GM12878 (cell line): ENCODE data around the gene IFIH1. TPM values are rescaled to one million over a fixed set of nuclear protein-coding genes. Genes with fewer than 3 reads are reported as not detected.

ENCODE experiments used
- FOXK2 ChIP-seq: fragments of 450-650 bp; IDR thresholded peaks from 2 replicates; pipeline ENCODE4 v1.6.1; 2017; ENCODE audit warnings: mild to moderate bottlenecking, moderate library complexity
- NRF1 ChIP-seq: conservative IDR thresholded peaks from 2 replicates; pipeline ENCODE4 v1.6.1; 2011; ENCODE audit warnings: mild to moderate bottlenecking, low read depth, low read length, improper control_type of control experiment
- POU2F2 ChIP-seq: IDR thresholded peaks from 3 replicates; pipeline ENCODE4 v1.6.1; 2011; ENCODE audit warnings: low read depth, mild to moderate bottlenecking, low read length, borderline replicate concordance
- RAD51 ChIP-seq: fragments of 450-650 bp; IDR thresholded peaks from 2 replicates; pipeline ENCODE4 v1.6.1; 2016; ENCODE audit warnings: moderate library complexity, mild to moderate bottlenecking, inconsistent platforms
- RBBP5 ChIP-seq: fragments of 200-600 bp; sonication (generic); conservative IDR thresholded peaks from 2 replicates; pipeline ENCODE4 v1.6.1; 2016
- SMAD5 ChIP-seq: IDR thresholded peaks from 2 replicates; pipeline ENCODE4 v1.6.1; 2016; ENCODE audit warnings: antibody characterized with exemption, low read depth
- SPI1 ChIP-seq: IDR thresholded peaks from 2 replicates; pipeline ENCODE4 v1.6.1; 2011; ENCODE audit warnings: low read depth, mild to moderate bottlenecking, low read length, moderate library complexity, borderline replicate concordance; ENCODE audit not compliant: insufficient read depth
- ZNF274 ChIP-seq: IDR thresholded peaks from one replicate; pipeline ENCODE4 v1.8.0; 2011; ENCODE audit not compliant: insufficient read length, insufficient read depth
- ZNF622 ChIP-seq: fragments of 450-650 bp; IDR thresholded peaks from 2 replicates; pipeline ENCODE4 v1.6.1; 2017; ENCODE audit warnings: mild to moderate bottlenecking, inconsistent platforms
- ZSCAN29 ChIP-seq: fragments of 450-650 bp; IDR thresholded peaks from 2 replicates; pipeline ENCODE4 v1.6.1; 2017; ENCODE audit warnings: mild to moderate bottlenecking, moderate library complexity
- polyA plus RNA-seq, 11 experiments: library from polyadenylated mRNA; depleted of rRNA in 4 of 11; unstranded in 6 of 11; stranded (reverse) in 5 of 11; fragments of >200 nt; fragmentation: Nextera tagmentation in 4 of 11; fragmentation: Illumina TruSeq in 1 of 11; extraction: Ambion mirVana in 4 of 11; extraction: Trizol in 1 of 11; gene quantifications; 1 replicate in 1 of 11; 2 replicates in 10 of 11; pipeline versions ENCODE4 v1.2.1 to v1.2.3, GENCODE V29; 2011 to 2016; ENCODE audit warnings: inconsistent platforms in 2 of 11, missing spikeins in 2 of 11, low read depth in 1 of 11
- total RNA-seq, 4 experiments: library from RNA; depleted of rRNA in 3 of 4; stranded (reverse); fragments of >200 nt in 3 of 4; fragmentation: Illumina TruSeq in 1 of 4; extraction: Trizol in 1 of 4; gene quantifications; 2 replicates each; pipeline versions ENCODE4 v1.2.1 to v1.2.3, GENCODE V29; 2013 to 2021
- TF ChIP-seq, protein P1 (sequence below): fragments of 450-650 bp; IDR thresholded peaks from 2 replicates; pipeline ENCODE4 v1.6.1; 2017; ENCODE audit warnings: mild to moderate bottlenecking, moderate library complexity
- TF ChIP-seq, protein P2 (sequence below): IDR thresholded peaks from 2 replicates; pipeline ENCODE4 v1.6.1; 2012; ENCODE audit warnings: low read length, inconsistent platforms
- TF ChIP-seq, protein P3 (sequence below): fragments of 150-350 bp; IDR thresholded peaks from 2 replicates; pipeline ENCODE4 v1.6.1; 2014; ENCODE audit warnings: mild to moderate bottlenecking, low read depth, low read length
- TF ChIP-seq, protein P4 (sequence below): IDR thresholded peaks from 2 replicates; pipeline ENCODE4 v1.6.1; 2011; ENCODE audit warnings: mild to moderate bottlenecking, low read depth, low read length, moderate library complexity; ENCODE audit not compliant: insufficient replicate concordance
- TF ChIP-seq, protein P5 (sequence below): fragments of 450-650 bp; IDR thresholded peaks from 2 replicates; pipeline ENCODE4 v1.6.1; 2017; ENCODE audit warnings: antibody characterized with exemption, mild to moderate bottlenecking, moderate library complexity
- TF ChIP-seq, protein P6 (sequence below): IDR thresholded peaks from 2 replicates; pipeline ENCODE4 v1.6.1; 2012; ENCODE audit warnings: low read depth, low read length, improper control_type of control experiment

Gene IFIH1
- total and polyA plus RNA-seq, 10 of the 15 experiments (the other 5 are each of a cell fraction or from before 2014, with no cell fraction given) = 12.5 to 40.9 (median 28.8) TPM

DNA sequence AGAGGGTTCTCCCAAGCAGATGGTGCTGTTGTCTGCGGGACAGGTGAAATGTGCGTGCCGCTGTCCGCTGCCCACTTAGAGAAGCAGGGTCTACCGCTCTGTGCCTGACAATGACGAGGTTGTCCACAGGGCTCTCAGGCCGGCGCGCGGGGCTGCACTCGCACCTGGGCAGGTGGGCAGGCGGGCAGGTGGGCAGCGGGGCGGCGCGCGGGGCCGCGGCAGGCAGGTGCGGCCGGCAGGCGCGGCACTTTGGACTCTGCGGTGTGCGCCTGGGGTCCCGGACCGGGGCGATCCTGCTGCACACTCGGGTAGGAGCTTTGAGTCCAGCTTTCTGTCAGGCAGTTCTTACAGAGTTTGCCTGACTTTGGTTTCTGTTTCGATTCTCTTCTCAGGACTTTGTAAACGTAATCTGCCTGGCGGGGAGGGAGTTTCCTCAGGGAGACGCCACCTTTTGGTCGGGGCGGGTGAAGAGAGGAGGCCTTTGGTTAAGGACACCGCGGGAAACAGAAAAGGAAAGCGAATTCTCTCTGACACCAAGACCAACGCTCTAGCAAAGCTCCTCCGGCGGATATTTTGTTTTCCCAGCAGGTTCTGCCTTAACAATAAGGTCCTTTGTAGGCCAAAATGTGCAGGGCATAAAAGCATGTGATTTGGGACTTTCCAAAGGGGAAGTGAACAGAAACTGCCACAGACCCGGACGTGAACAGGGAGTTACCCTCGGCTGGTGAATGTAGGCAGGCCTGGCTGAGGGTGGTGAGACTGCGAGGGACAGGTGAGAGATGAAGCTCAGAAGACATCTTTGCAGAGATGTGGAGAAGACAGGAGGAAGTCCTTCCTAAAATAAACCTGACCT is at the start of gene IFIH1 (continued):
- TF ChIP-seq, protein P1, sequence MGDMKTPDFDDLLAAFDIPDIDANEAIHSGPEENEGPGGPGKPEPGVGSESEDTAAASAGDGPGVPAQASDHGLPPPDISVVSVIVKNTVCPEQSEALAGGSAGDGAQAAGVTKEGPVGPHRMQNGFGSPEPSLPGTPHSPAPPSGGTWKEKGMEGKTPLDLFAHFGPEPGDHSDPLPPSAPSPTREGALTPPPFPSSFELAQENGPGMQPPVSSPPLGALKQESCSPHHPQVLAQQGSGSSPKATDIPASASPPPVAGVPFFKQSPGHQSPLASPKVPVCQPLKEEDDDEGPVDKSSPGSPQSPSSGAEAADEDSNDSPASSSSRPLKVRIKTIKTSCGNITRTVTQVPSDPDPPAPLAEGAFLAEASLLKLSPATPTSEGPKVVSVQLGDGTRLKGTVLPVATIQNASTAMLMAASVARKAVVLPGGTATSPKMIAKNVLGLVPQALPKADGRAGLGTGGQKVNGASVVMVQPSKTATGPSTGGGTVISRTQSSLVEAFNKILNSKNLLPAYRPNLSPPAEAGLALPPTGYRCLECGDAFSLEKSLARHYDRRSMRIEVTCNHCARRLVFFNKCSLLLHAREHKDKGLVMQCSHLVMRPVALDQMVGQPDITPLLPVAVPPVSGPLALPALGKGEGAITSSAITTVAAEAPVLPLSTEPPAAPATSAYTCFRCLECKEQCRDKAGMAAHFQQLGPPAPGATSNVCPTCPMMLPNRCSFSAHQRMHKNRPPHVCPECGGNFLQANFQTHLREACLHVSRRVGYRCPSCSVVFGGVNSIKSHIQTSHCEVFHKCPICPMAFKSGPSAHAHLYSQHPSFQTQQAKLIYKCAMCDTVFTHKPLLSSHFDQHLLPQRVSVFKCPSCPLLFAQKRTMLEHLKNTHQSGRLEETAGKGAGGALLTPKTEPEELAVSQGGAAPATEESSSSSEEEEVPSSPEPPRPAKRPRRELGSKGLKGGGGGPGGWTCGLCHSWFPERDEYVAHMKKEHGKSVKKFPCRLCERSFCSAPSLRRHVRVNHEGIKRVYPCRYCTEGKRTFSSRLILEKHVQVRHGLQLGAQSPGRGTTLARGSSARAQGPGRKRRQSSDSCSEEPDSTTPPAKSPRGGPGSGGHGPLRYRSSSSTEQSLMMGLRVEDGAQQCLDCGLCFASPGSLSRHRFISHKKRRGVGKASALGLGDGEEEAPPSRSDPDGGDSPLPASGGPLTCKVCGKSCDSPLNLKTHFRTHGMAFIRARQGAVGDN = peak; percentile 67; the same call in 1 of the 2 replicates
- TF ChIP-seq ZSCAN29 = 0 out of 2 replicates have a peak, but pooled peaks have one; percentile 55
- TF ChIP-seq, protein P2, sequence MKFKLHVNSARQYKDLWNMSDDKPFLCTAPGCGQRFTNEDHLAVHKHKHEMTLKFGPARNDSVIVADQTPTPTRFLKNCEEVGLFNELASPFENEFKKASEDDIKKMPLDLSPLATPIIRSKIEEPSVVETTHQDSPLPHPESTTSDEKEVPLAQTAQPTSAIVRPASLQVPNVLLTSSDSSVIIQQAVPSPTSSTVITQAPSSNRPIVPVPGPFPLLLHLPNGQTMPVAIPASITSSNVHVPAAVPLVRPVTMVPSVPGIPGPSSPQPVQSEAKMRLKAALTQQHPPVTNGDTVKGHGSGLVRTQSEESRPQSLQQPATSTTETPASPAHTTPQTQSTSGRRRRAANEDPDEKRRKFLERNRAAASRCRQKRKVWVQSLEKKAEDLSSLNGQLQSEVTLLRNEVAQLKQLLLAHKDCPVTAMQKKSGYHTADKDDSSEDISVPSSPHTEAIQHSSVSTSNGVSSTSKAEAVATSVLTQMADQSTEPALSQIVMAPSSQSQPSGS = peak; percentile 85
- TF ChIP-seq, protein P3, sequence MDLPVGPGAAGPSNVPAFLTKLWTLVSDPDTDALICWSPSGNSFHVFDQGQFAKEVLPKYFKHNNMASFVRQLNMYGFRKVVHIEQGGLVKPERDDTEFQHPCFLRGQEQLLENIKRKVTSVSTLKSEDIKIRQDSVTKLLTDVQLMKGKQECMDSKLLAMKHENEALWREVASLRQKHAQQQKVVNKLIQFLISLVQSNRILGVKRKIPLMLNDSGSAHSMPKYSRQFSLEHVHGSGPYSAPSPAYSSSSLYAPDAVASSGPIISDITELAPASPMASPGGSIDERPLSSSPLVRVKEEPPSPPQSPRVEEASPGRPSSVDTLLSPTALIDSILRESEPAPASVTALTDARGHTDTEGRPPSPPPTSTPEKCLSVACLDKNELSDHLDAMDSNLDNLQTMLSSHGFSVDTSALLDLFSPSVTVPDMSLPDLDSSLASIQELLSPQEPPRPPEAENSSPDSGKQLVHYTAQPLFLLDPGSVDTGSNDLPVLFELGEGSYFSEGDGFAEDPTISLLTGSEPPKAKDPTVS = no peak
- no peak for TF ChIP-seq NRF1
- no peak for TF ChIP-seq RBBP5
- TF ChIP-seq POU2F2 = peak; percentile 44; the same call in 2 of the 3 replicates
- TF ChIP-seq, protein P4, sequence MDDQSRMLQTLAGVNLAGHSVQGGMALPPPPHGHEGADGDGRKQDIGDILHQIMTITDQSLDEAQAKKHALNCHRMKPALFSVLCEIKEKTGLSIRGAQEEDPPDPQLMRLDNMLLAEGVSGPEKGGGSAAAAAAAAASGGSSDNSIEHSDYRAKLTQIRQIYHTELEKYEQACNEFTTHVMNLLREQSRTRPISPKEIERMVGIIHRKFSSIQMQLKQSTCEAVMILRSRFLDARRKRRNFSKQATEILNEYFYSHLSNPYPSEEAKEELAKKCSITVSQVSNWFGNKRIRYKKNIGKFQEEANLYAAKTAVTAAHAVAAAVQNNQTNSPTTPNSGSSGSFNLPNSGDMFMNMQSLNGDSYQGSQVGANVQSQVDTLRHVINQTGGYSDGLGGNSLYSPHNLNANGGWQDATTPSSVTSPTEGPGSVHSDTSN = peak; percentile 16
- peak; percentile 99 for TF ChIP-seq SPI1
- TF ChIP-seq, protein P5, sequence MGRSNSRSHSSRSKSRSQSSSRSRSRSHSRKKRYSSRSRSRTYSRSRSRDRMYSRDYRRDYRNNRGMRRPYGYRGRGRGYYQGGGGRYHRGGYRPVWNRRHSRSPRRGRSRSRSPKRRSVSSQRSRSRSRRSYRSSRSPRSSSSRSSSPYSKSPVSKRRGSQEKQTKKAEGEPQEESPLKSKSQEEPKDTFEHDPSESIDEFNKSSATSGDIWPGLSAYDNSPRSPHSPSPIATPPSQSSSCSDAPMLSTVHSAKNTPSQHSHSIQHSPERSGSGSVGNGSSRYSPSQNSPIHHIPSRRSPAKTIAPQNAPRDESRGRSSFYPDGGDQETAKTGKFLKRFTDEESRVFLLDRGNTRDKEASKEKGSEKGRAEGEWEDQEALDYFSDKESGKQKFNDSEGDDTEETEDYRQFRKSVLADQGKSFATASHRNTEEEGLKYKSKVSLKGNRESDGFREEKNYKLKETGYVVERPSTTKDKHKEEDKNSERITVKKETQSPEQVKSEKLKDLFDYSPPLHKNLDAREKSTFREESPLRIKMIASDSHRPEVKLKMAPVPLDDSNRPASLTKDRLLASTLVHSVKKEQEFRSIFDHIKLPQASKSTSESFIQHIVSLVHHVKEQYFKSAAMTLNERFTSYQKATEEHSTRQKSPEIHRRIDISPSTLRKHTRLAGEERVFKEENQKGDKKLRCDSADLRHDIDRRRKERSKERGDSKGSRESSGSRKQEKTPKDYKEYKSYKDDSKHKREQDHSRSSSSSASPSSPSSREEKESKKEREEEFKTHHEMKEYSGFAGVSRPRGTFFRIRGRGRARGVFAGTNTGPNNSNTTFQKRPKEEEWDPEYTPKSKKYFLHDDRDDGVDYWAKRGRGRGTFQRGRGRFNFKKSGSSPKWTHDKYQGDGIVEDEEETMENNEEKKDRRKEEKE = 0 out of 2 replicates have a peak, but pooled peaks have one; percentile 72
- peak; percentile 25; the same call in 1 of the 2 replicates for TF ChIP-seq SMAD5
- TF ChIP-seq ZNF622 = no peak
- peak; percentile 72; the same call in 1 of the 2 replicates for TF ChIP-seq FOXK2
- no peak for TF ChIP-seq ZNF274
- peak; percentile 77 for TF ChIP-seq RAD51
- TF ChIP-seq, protein P6, sequence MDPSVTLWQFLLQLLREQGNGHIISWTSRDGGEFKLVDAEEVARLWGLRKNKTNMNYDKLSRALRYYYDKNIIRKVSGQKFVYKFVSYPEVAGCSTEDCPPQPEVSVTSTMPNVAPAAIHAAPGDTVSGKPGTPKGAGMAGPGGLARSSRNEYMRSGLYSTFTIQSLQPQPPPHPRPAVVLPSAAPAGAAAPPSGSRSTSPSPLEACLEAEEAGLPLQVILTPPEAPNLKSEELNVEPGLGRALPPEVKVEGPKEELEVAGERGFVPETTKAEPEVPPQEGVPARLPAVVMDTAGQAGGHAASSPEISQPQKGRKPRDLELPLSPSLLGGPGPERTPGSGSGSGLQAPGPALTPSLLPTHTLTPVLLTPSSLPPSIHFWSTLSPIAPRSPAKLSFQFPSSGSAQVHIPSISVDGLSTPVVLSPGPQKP = no peak
